ENCODE measurements around the gene ZNF844.
"Not testable (repeated sequence)": the region's sequence is repeated elsewhere in the genome, so short reads cannot be mapped to it uniquely, and the experiment has no call there.

ZNF844 gene

GRCh38 chr19:12064590-12065538, at the start of gene ZNF844:
ZNF844 (plus strand) TSS chr19:12064731; CDS start chr19:12064874, 143 bp downstream.
- DNase-seq (ENCODE audit: low read depth): peak; percentile 59

GRCh38 chr19:12015015-12015752, 49.3 kb upstream of the ZNF844 start:
- DNase-seq (ENCODE audit: low read depth): no peak

- DNase-seq (ENCODE audit: low read depth): no peak
These were observed 48.8 kb upstream of the ZNF844 start for GRCh38 chr19:12015753-12016116.

- DNase-seq (ENCODE audit: low read depth): no peak
These were observed 30.3 kb upstream of the ZNF844 start for GRCh38 chr19:12034198-12034597.

GRCh38 chr19:12034620-12035019, 29.9 kb upstream of the ZNF844 start:
- DNase-seq (ENCODE audit: low read depth): no peak

GRCh38 chr19:12035220-12036172, 29.0 kb upstream of the ZNF844 start, which contains the start of gene ZNF433:
ZNF433 (minus strand) TSS chr19:12035679; CDS start chr19:12035539, 140 bp downstream.
- DNase-seq (ENCODE audit: low read depth): peak; percentile 55

- no peak for DNase-seq (ENCODE audit: low read depth)
These were observed 21.6 kb upstream of the ZNF844 start for GRCh38 chr19:12042893-12043292.

GRCh38 chr19:12043752-12044422, 20.6 kb upstream of the ZNF844 start:
- no peak for DNase-seq (ENCODE audit: low read depth)

GRCh38 chr19:12047868-12048267, 16.7 kb upstream of the ZNF844 start:
- no peak for DNase-seq (ENCODE audit: low read depth)

- DNase-seq (ENCODE audit: low read depth): no peak
These were observed 12.4 kb upstream of the ZNF844 start for GRCh38 chr19:12052091-12052496.

- DNase-seq (ENCODE audit: low read depth): peak; percentile 18
These were observed 11.9 kb upstream of the ZNF844 start, which contains the start of gene ZNF878 for GRCh38 chr19:12052497-12053169. ZNF878 (minus strand) TSS chr19:12052961; CDS start chr19:12052801, 160 bp downstream.

GRCh38 chr19:12055784-12056183, 8.7 kb upstream of the ZNF844 start:
- DNase-seq (ENCODE audit: low read depth): no peak

GRCh38 chr19:12075538-12076139, 11.1 kb downstream of the ZNF844 start:
- DNase-seq (ENCODE audit: low read depth): no peak

- DNase-seq (ENCODE audit: low read depth): not testable (repeated sequence)
These were observed 11.8 kb downstream of the ZNF844 start for GRCh38 chr19:12076331-12076730.

- no peak for DNase-seq (ENCODE audit: low read depth)
These were observed 12.8 kb downstream of the ZNF844 start for GRCh38 chr19:12077375-12077774.

- DNase-seq (ENCODE audit: low read depth): not testable (repeated sequence)
These were observed 18.8 kb downstream of the ZNF844 start for GRCh38 chr19:12083336-12083735.

GRCh38 chr19:12085074-12085818, 20.7 kb downstream of the ZNF844 start:
- no peak for DNase-seq (ENCODE audit: low read depth)

GRCh38 chr19:12090807-12091206, 26.3 kb downstream of the ZNF844 start:
- DNase-seq (ENCODE audit: low read depth): peak; percentile 30

Measured in stimulated activated CD8-positive, alpha-beta memory T cell treated with anti-CD3 and anti-CD28 coated beads, Interleukin-12 subunit alpha, Interleukin-12 subunit beta, amount 100 ng/mL, for 1 hour (primary cell).